ENCODE results near the gene ARX.

- TF ChIP-seq CTCF (IDR thresholded peaks at IDR 0.05): no peak
- TF ChIP-seq POLR2A (IDR thresholded peaks at IDR 0.05): no peak
Observed at GRCh38 chrX:25034889-25035288, 19.1 kb upstream of the ARX start.

All from testis (tissue), 2 donors.